ENCODE results near the gene TTC4.

The TTC4 gene

DNA sequence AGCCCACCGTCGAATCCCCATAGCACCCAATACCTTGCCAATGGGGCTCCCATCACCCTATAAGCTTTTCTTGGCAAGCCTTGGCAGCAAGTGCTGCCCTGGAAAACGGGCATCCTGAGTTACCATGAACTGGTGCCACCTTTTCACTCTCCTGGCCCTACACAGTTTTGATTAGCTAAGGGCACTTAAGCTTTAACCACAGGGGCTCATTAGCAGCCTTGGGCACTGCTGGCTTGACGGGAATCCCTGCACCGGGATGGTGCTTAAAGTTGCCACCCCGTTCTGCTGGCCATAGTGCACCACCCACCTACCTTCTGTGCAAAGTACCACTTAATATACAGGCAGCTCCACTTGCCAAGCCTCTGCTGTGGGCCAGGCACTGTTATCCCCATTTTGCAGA, 34.9 kb downstream of the TTC4 start:
- DNase-seq (ENCODE audit: low read depth), result no peak
- TF ChIP-seq, protein P1, sequence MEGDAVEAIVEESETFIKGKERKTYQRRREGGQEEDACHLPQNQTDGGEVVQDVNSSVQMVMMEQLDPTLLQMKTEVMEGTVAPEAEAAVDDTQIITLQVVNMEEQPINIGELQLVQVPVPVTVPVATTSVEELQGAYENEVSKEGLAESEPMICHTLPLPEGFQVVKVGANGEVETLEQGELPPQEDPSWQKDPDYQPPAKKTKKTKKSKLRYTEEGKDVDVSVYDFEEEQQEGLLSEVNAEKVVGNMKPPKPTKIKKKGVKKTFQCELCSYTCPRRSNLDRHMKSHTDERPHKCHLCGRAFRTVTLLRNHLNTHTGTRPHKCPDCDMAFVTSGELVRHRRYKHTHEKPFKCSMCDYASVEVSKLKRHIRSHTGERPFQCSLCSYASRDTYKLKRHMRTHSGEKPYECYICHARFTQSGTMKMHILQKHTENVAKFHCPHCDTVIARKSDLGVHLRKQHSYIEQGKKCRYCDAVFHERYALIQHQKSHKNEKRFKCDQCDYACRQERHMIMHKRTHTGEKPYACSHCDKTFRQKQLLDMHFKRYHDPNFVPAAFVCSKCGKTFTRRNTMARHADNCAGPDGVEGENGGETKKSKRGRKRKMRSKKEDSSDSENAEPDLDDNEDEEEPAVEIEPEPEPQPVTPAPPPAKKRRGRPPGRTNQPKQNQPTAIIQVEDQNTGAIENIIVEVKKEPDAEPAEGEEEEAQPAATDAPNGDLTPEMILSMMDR (IDR thresholded peaks at IDR 0.05; ENCODE audit: control insufficient read depth, insufficient read depth, low read depth, low read length, missing control alignments), result no peak
- no peak overlapping the region for H3K4me3 ChIP-seq (ENCODE audit: control insufficient read depth, low read depth, low read length)

DNA sequence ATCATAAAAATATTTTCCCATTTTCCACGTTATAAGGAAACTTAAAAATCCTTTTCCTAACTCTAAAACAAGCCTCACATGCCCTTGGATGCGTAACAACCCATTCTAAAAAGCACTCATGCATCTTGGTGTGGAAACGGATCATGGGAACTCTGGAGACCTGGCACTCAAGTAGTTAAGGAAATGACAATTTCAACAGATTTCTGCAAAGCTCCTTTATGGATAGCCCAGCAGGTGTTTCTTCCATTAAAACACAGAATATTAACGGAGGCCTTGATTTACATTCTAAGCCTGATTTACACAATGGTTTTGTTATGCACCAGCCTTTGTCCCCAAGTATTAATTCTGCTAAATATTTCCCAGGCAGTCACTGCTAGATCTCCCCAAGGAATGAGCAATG, 35.8 kb downstream of the TTC4 start:
- no peak overlapping the region for H3K4me3 ChIP-seq (ENCODE audit: control insufficient read depth, low read depth, low read length)
- no peak for DNase-seq (ENCODE audit: low read depth)
- TF ChIP-seq, protein P1 (IDR thresholded peaks at IDR 0.05; ENCODE audit: control insufficient read depth, insufficient read depth, low read depth, low read length, missing control alignments), result no peak

DNA sequence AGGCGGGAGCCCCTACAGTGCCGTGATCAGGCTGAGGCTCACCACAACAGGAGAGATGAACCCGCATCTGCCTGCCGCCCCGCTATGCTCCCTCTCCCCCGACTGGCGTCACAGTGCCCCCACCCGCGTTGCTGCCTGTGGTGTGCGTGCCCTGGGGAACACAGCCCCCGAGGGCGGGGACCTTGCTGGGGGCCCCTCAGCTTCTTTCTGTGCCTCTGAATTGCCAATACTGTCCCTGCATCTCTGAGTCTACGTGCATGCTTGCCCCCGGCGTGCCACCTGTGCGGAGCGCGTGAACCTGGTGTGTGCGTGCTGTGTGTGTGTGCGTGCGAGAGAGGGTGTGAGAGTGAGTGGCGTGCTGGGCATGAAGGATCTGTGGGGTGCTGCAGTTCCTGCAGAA, 38.4 kb downstream of the TTC4 start:
- no peak for DNase-seq (ENCODE audit: low read depth)
- TF ChIP-seq, protein P1 (IDR thresholded peaks at IDR 0.05; ENCODE audit: control insufficient read depth, insufficient read depth, low read depth, low read length, missing control alignments), result no peak
- H3K4me3 ChIP-seq (ENCODE audit: control insufficient read depth, low read depth, low read length), result no peak overlapping the region

DNA sequence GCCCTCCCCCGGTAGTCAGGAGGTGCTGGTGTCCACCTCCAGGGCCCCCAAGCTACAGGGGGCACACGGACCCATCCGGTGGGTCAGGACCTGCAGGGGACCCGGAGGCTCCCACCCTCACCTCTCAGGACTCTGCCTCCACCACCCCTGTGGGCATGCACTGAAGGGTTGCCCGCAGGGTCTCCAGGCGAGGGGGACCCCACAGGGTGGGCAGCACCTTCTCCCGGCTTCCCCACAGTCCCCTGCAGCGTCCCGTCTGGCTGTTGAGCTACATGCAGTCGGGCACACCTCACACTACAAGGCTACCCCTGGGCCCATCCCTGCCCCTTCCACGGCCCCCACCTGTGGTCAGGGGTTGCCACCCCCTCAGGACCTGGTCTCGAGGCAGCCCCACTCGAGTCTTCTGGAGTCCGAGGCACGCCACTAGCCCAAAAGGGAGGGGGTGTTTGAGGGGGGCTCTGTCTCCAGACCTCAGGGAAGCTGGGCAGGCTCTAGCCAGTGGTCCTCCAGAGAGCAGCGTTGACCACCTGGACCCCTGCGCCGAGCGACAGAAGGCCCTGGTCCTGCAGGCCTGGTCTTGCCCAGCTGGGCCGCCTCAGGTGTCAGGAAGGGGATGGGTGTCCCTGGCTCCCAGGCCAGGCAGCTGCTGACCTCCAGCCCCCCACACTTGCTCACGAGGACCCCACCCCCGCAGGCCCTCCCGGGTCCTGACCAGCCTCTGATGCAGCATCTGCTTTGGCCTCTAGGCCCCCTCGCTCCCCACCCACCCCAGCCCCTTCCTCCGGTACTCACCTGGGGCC, 39.0 kb downstream of the TTC4 start:
- no peak for DNase-seq (ENCODE audit: low read depth)
- H3K4me3 ChIP-seq (ENCODE audit: control insufficient read depth, low read depth, low read length), result no peak overlapping the region
- TF ChIP-seq, protein P1 (IDR thresholded peaks at IDR 0.05; ENCODE audit: control insufficient read depth, insufficient read depth, low read depth, low read length, missing control alignments), result no peak

DNA sequence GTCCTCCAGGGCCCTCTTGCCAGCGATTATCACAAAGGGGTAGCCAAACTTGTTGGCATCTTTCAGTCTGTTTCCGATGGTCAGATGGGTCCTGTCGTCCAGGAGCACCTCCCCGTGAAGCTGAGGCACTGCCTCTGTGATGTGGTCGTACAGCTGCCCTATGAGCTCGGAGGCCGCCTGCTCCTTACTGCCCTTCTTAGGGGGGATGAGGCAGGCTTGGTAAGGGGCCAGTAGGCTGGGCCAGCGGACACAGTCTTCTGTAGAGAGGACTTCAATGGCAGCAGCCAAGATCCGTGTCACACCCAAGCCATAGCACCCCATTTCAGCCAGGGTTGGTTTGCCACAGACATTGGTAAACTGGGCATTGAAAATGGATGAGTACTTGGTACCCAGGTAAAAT, 42.2 kb downstream of the TTC4 start:
- TF ChIP-seq, protein P1 (IDR thresholded peaks at IDR 0.05; ENCODE audit: control insufficient read depth, insufficient read depth, low read depth, low read length, missing control alignments), result no peak
- no peak overlapping the region for H3K4me3 ChIP-seq (ENCODE audit: control insufficient read depth, low read depth, low read length)
- no peak for DNase-seq (ENCODE audit: low read depth)

DNA sequence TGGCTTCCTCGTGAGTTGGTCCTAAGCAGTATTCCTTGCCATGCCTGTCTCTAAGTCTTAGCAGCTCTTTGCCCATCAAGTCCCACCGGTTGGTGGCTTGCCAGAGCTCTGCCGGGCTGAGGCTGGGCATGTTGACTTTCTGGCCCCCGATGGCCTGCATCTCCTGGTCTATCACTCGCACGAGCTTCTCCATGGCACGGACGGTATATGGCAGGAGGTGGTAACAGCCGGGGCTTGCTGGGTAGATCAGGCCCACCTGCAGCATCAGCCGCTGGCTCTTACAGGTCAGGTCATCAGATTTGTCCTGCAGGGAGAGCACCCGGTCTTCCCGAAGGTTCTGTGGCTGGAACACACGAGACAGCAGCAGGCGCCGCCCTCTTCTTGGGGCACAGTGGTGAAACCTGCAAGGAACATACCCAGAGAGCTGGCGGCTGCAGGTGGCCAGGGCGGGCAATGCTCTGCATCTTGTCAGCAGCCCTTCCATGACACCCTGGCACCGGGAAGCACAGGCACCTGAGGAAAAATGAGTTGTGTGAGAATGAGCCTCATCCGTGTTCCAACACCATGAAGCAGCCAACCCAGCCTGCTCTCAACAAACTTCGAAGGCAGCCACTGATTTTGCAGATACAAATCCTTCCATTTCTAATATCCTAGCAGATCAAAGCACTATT, 43.2 kb downstream of the TTC4 start:
- no peak overlapping the region for H3K4me3 ChIP-seq (ENCODE audit: control insufficient read depth, low read depth, low read length)
- no peak for DNase-seq (ENCODE audit: low read depth)
- TF ChIP-seq, protein P1 (IDR thresholded peaks at IDR 0.05; ENCODE audit: control insufficient read depth, insufficient read depth, low read depth, low read length, missing control alignments), result no peak
